GM12878 (cell line): Measurements from ENCODE around the gene NKAIN1. TPM values are rescaled to one million over a fixed set of nuclear protein-coding genes. Genes with fewer than 3 reads are reported as not detected.

Experiments
- ATAC-seq: fragments of 200-7000 bp; cut with Tn5 transposase; 3 replicates; pipeline ENCODE4 v1.9.1; 2020; ENCODE audit warnings: mild to moderate bottlenecking, moderate library complexity
- BruUV-seq: library from RNA; stranded (reverse); fragments of 400-500 nt; replicated peaks from 2 replicates; lab custom pipeline; 2021; lab: Mats Ljungman, UMichigan
- CTCF ChIA-PET: fragments of 300-600 bp; sonication (Branson Sonifier 250); formaldehyde crosslinking; extraction: SDS; loops from one replicate; lab custom pipeline; 2021; ENCODE audit warnings: inconsistent platforms; lab: Yijun Ruan, JAX
- POLR2A ChIA-PET: fragments of 350-600 bp; formaldehyde crosslinking; extraction: SDS; loops from one replicate; lab custom pipeline; 2021; ENCODE audit warnings: inconsistent platforms; lab: Charles Lee
- RAD21 ChIA-PET: fragments of 300-600 bp; sonication (Branson Sonifier 250); formaldehyde crosslinking; loops from one replicate; lab custom pipeline; 2023; ENCODE audit warnings: antibody characterized with exemption; ENCODE audit not compliant: unreplicated experiment; lab: Charles Lee
- SMC1A ChIA-PET: fragments of 300-600 bp; sonication (Branson Sonifier 250); formaldehyde crosslinking; loops from one replicate; lab custom pipeline; 2023; ENCODE audit not compliant: unreplicated experiment, uncharacterized antibody; lab: Charles Lee
- DNase-seq: peaks from one replicate; pipeline ENCODE4 v3.0.0-alpha.2; 2011; ENCODE audit warnings: low read depth, low spot score
- FAIRE-seq: peaks from 3 replicates; lab custom pipeline; 2011; peaks lifted over from hg19 to GRCh38; lab: Jason Lieb, UNC
- H2AFZ ChIP-seq: 2 replicates; pipeline ENCODE4 v1.6.0; 2011; ENCODE audit warnings: low read depth, low read length, control low read depth; ENCODE audit not compliant: control insufficient read depth
- H3K27ac ChIP-seq: 2 replicates; pipeline ENCODE4 v1.5.1; 2011; ENCODE audit warnings: control low read depth; ENCODE audit not compliant: control insufficient read depth, insufficient read depth
- H3K27me3 ChIP-seq, 2 experiments: replicated peaks in 1 of 2; 2 replicates each; pipeline versions ENCODE4 v1.6.0 to v1.6.1; 2011; ENCODE audit warnings: low read length in 1 of 2; ENCODE audit not compliant: control insufficient read depth in 2 of 2, insufficient read depth in 2 of 2
- H3K36me3 ChIP-seq, 2 experiments: 2 replicates each; pipeline ENCODE4 v1.5.1; 2011; ENCODE audit warnings: low read length in 1 of 2; ENCODE audit not compliant: control insufficient read depth in 2 of 2, insufficient read depth in 2 of 2
- H3K4me1 ChIP-seq: 2 replicates; pipeline ENCODE4 v1.6.1; 2011; ENCODE audit warnings: mild to moderate bottlenecking, low read length, moderate library complexity, mixed read lengths; ENCODE audit not compliant: control insufficient read depth, insufficient read depth
- H3K4me2 ChIP-seq: 2 replicates; pipeline ENCODE4 v1.6.0; 2011; ENCODE audit warnings: control low read depth; ENCODE audit not compliant: control insufficient read depth, insufficient read depth
- H3K4me3 ChIP-seq: fragments of 200-600 bp; sonication (generic); 2 replicates; pipeline ENCODE4 v1.5.1; 2016
- H3K79me2 ChIP-seq: 2 replicates; pipeline ENCODE4 v1.6.0; 2011; ENCODE audit warnings: low read length; ENCODE audit not compliant: control insufficient read depth, insufficient read depth
- H3K9ac ChIP-seq: 2 replicates; pipeline ENCODE4 v1.8.0; 2011; ENCODE audit warnings: low read length, control low read depth, mixed read lengths; ENCODE audit not compliant: control insufficient read depth, insufficient read depth
- H3K9me3 ChIP-seq: replicated peaks from 3 replicates; pipeline ENCODE4 v1.5.1; 2011; ENCODE audit warnings: mild to moderate bottlenecking, low read length; ENCODE audit not compliant: control insufficient read depth, insufficient read depth
- H4K20me1 ChIP-seq: 2 replicates; pipeline ENCODE4 v1.6.0; 2011; ENCODE audit not compliant: control insufficient read depth, insufficient read depth
- ATF7 ChIP-seq: fragments of 450-650 bp; IDR thresholded peaks from 2 replicates; pipeline ENCODE4 v1.6.1; 2016; ENCODE audit warnings: low read depth, mild to moderate bottlenecking
- BCL3 ChIP-seq: IDR thresholded peaks from 2 replicates; pipeline ENCODE4 v1.6.1; 2011; ENCODE audit warnings: borderline replicate concordance, low read depth, mild to moderate bottlenecking, moderate library complexity, low read length; ENCODE audit not compliant: insufficient read depth, poor library complexity, severe bottlenecking
- CREM ChIP-seq: IDR thresholded peaks from 2 replicates; pipeline ENCODE4 v1.6.1; 2014; ENCODE audit warnings: antibody characterized with exemption, low read depth
- E4F1 ChIP-seq: fragments of 450-650 bp; IDR thresholded peaks from 2 replicates; pipeline ENCODE4 v1.6.1; 2018; ENCODE audit warnings: borderline replicate concordance, mild to moderate bottlenecking; ENCODE audit not compliant: partially characterized antibody
- MTA2 ChIP-seq: fragments of 450-650 bp; IDR thresholded peaks from 2 replicates; pipeline ENCODE4 v1.6.1; 2016; ENCODE audit warnings: low read depth, mild to moderate bottlenecking, moderate library complexity
- PML ChIP-seq: IDR thresholded peaks from 2 replicates; pipeline ENCODE4 v1.6.1; 2012; ENCODE audit warnings: low read length, inconsistent platforms
- RUNX3 ChIP-seq: IDR thresholded peaks from 2 replicates; pipeline ENCODE4 v1.6.1; 2012; ENCODE audit warnings: low read length, inconsistent platforms
- ZBTB40 ChIP-seq: fragments of 450-650 bp; IDR thresholded peaks from 2 replicates; pipeline ENCODE4 v1.6.1; 2016; ENCODE audit warnings: mild to moderate bottlenecking, moderate library complexity, borderline replicate concordance
- WGBS: methylation state at CpG from one replicate; pipeline ENCODE4 v1.1.6; 2016; ENCODE audit warnings: low lambda C conversion rate; ENCODE audit not compliant: insufficient replicate concordance, insufficient coverage; ENCODE audit errors: missing lambda C conversion rate; 5-methylcytosine and 5-hydroxymethylcytosine counted together
- in situ Hi-C: fragments of 300-500 bp; cut with MboI; formaldehyde crosslinking; loops from 9 replicates; pipeline ENCODE4 v1.14.3; 2018; ENCODE audit warnings: mixed read lengths
- intact Hi-C: fragments of 100-400 bp; cut with micrococcal nuclease; formaldehyde crosslinking; loops from one replicate; pipeline ENCODE4 v1.14.2; 2022; ENCODE audit not compliant: unreplicated experiment
- polyA plus RNA-seq, 11 experiments: library from polyadenylated mRNA; depleted of rRNA in 4 of 11; unstranded in 6 of 11; stranded (reverse) in 5 of 11; fragments of >200 nt; fragmentation: Nextera tagmentation in 4 of 11; fragmentation: Illumina TruSeq in 1 of 11; extraction: Ambion mirVana in 4 of 11; extraction: Trizol in 1 of 11; gene quantifications; 1 replicate in 1 of 11; 2 replicates in 10 of 11; pipeline versions ENCODE4 v1.2.1 to v1.2.3, GENCODE V29; 2011 to 2016; ENCODE audit warnings: inconsistent platforms in 2 of 11, missing spikeins in 2 of 11, low read depth in 1 of 11
- total RNA-seq, 4 experiments: library from RNA; depleted of rRNA in 3 of 4; stranded (reverse); fragments of >200 nt in 3 of 4; fragmentation: Illumina TruSeq in 1 of 4; extraction: Trizol in 1 of 4; gene quantifications; 2 replicates each; pipeline versions ENCODE4 v1.2.1 to v1.2.3, GENCODE V29; 2013 to 2021

Gene NKAIN1
- total and polyA plus RNA-seq, 10 of the 15 experiments (the other 5 are each of a cell fraction or from before 2014, with no cell fraction given), result not detected

DNA sequence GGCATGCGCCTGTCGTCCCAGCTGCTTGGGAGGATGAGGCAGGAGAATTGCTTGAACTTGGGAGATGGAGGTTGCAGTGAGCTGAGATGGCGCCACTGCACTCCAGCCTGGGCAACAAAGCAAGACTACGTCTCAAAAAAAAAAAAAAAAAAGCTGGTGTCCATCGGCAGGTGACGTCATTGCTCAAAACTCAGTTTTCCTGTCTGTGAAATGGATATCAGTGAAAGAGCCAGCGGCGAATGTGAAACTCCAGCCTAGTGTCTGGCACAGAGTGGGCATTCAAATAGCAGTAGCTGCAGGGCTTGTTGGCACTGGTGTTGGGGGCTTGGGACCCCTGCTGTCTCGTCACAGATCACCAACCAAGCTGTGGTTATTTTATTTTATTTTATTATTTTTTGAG is 75.8 kb downstream of the NKAIN1 start:
- H3K9me3 ChIP-seq, result no peaks in the 10 kb centered on the region
- no peak overlapping the region for H3K27ac ChIP-seq
- H3K4me2 ChIP-seq, result no peak overlapping the region
- ATAC-seq, result no peak
- H3K4me1 ChIP-seq, result no peaks in the 10 kb centered on the region
- in situ Hi-C loops, result no loop called here
- ChIA-PET RAD21 (no interaction called here), SMC1A (interaction anchor here (1.3 kb wide), 1 partner anchor 20 kb away, joined by 3 read pairs; no protein-coding TSS in a partner anchor), POLR2A (interaction anchor here (0.6 kb wide), 2 partner anchors 221 to 709 kb away, joined by 3 to 5 read pairs; no protein-coding TSS in a partner anchor), CTCF (interaction anchor here (0.7 to 3.7 kb wide), 11 partner anchors 9 to 374 kb away, joined by 3 to 15 read pairs (median 4); no protein-coding TSS in a partner anchor)
- no peaks in the 10 kb centered on the region; a peak in 1 of 4 replicates for H3K27me3 ChIP-seq
- no peak overlapping the region for H3K4me3 ChIP-seq
- no peak overlapping the region for H2AFZ ChIP-seq
- H3K36me3 ChIP-seq, result no peaks in the 10 kb centered on the region
- 57% methylated on average over 8 of the region's 9 CpGs for WGBS
- no peaks in the 10 kb centered on the region for H4K20me1 ChIP-seq
- FAIRE-seq, result no peak
- intact Hi-C loops, result no loop called here
- no peak for DNase-seq
- no peak overlapping the region for H3K9ac ChIP-seq
- no TSS peak for BruUV-seq
- no peaks in the 10 kb centered on the region for H3K79me2 ChIP-seq
- peak; percentile 35; the same call in 1 of the 2 replicates for TF ChIP-seq ATF7
- no peak for TF ChIP-seq BCL3

DNA sequence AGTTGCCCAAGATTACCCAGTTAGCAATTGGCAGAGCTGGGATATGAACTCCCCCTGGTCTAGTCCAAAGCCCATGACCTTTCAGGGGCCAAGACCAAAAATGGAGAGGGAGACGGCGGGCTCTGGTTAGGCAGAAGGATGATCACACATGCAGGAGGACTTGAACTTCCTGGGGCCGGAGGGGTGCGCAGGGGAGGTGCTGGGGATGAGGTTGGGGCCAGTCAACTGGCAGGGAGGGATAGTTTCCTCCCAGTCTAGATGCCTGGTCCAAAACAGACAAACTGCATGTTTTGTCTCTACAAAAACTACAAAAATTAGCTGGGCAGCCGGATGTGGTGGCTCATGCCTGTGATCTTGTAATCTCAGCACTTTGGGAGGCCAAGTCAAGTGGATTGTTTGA is 78.1 kb downstream of the NKAIN1 start:
- FAIRE-seq (no peak), ATAC-seq (no peak), DNase-seq (no peak)
- H3K4me1 ChIP-seq, result no peaks in the 10 kb centered on the region
- H3K4me2 ChIP-seq, result no peak overlapping the region
- BruUV-seq, result no TSS peak
- intact Hi-C loops, result no loop called here
- no peak overlapping the region for H3K4me3 ChIP-seq
- CTCF ChIA-PET, result interaction anchor here (0.7 to 2.1 kb wide), 17 partner anchors 8 to 726 kb away, joined by 3 to 13 read pairs (median 4); no protein-coding TSS in a partner anchor
- RAD21 ChIA-PET, result interaction anchor here (1.4 kb wide), 1 partner anchor 388 kb away, joined by 3 read pairs; no protein-coding TSS in a partner anchor
- POLR2A ChIA-PET, result interaction anchor here (0.7 kb wide), 1 partner anchor 436 kb away, joined by 3 read pairs; no protein-coding TSS in a partner anchor
- H2AFZ ChIP-seq, result no peak overlapping the region
- SMC1A ChIA-PET, result interaction anchor here (1.3 to 1.5 kb wide), 2 partner anchors 10 kb away, joined by 4 read pairs; no protein-coding TSS in a partner anchor
- no peaks in the 10 kb centered on the region; a peak in 1 of 4 replicates for H3K27me3 ChIP-seq
- H4K20me1 ChIP-seq, result no peaks in the 10 kb centered on the region
- H3K9me3 ChIP-seq, result no peaks in the 10 kb centered on the region
- in situ Hi-C loops, result no loop called here
- H3K27ac ChIP-seq, result no peak overlapping the region
- no peaks in the 10 kb centered on the region for H3K79me2 ChIP-seq
- H3K36me3 ChIP-seq, result no peaks in the 10 kb centered on the region
- no peak overlapping the region for H3K9ac ChIP-seq
- 79% methylated on average over 5 of the region's 5 CpGs for WGBS
- TF ChIP-seq ZBTB40 (no peak), PML (no peak), CREM (no peak), MTA2 (no peak), E4F1 (no peak), RUNX3 (no peak)
